GM12878 (cell line): Measurements from ENCODE around the gene EFTUD2.

Source experiments
- BRCA1 ChIP-seq: IDR thresholded peaks from 2 replicates; pipeline ENCODE4 v1.6.1; 2011; ENCODE audit warnings: low read depth, low read length, improper control_type of control experiment
- CTCF ChIP-seq, 3 experiments: IDR thresholded peaks in 2 of 3; conservative IDR thresholded peaks in 1 of 3; 2 replicates each; pipeline ENCODE4 v1.5.1; 2011; ENCODE audit warnings: low read depth in 3 of 3, low read length in 3 of 3, mild to moderate bottlenecking in 3 of 3, control low read depth in 2 of 3, moderate library complexity in 2 of 3, inconsistent platforms in 1 of 3, mixed read lengths in 1 of 3; ENCODE audit not compliant: control insufficient read depth in 2 of 3, insufficient read depth in 1 of 3; ENCODE audit errors: extremely low read depth in 1 of 3
- FOXK2 ChIP-seq: fragments of 450-650 bp; IDR thresholded peaks from 2 replicates; pipeline ENCODE4 v1.6.1; 2017; ENCODE audit warnings: mild to moderate bottlenecking, moderate library complexity
- FOXM1 ChIP-seq: IDR thresholded peaks from 2 replicates; pipeline ENCODE4 v1.6.1; 2012; ENCODE audit warnings: low read depth, mild to moderate bottlenecking, inconsistent platforms, low read length, moderate library complexity
- JUND ChIP-seq: IDR thresholded peaks from 2 replicates; pipeline ENCODE4 v1.6.1; 2012; ENCODE audit warnings: low read depth, mild to moderate bottlenecking, low read length, improper control_type of control experiment, moderate library complexity
- POLR2AphosphoS5 ChIP-seq: IDR thresholded peaks from 2 replicates; pipeline ENCODE4 v1.6.1; 2011; ENCODE audit warnings: mild to moderate bottlenecking, low read length, inconsistent platforms
- RFX5 ChIP-seq: IDR thresholded peaks from 2 replicates; pipeline ENCODE4 v1.6.1; 2011; ENCODE audit warnings: low read depth, low read length, improper control_type of control experiment
- SMAD1 ChIP-seq: fragments of 450-650 bp; IDR thresholded peaks from 2 replicates; pipeline ENCODE4 v1.6.1; 2018; ENCODE audit warnings: mild to moderate bottlenecking, low read depth; ENCODE audit not compliant: partially characterized antibody
- SMC3 ChIP-seq: IDR thresholded peaks from 2 replicates; pipeline ENCODE4 v1.6.1; 2011; ENCODE audit warnings: low read length, improper control_type of control experiment, borderline replicate concordance
- YY1 ChIP-seq: IDR thresholded peaks from 2 replicates; pipeline ENCODE4 v1.6.1; 2011; ENCODE audit warnings: low read depth, mild to moderate bottlenecking, low read length
- ZNF274 ChIP-seq: IDR thresholded peaks from one replicate; pipeline ENCODE4 v1.8.0; 2011; ENCODE audit not compliant: insufficient read length, insufficient read depth

- TF ChIP-seq YY1 (no peak), JUND (no peak), SMC3 (no peak), BRCA1 (no peak), CTCF (IDR thresholded peaks at IDR 0.05 in 2 of 3, conservative IDR thresholded peaks at IDR 0.05 in 1 of 3; ENCODE audit: control insufficient read depth in 2 of 3, extremely low read depth in 1 of 3, insufficient read depth in 1 of 3, low read depth in 3 of 3, low read length in 3 of 3) (no peak), ZNF274 (no peak), FOXK2 (no peak), RFX5 (no peak), FOXM1 (no peak), SMAD1 (no peak), POLR2AphosphoS5 (no peak)
Observed at GRCh38 chr17:44935116-44935515, 35.9 kb upstream of the EFTUD2 start.
